Uterus (tissue), 4 donors: ENCODE measurements around the gene FUT3. TPM values are rescaled to one million over a fixed set of nuclear protein-coding genes. Genes with fewer than 3 reads are reported as not detected.
"Not testable (repeated sequence)": the region's sequence is repeated elsewhere in the genome, so short reads cannot be mapped to it uniquely, and the experiment has no call there.

Experiments
- DNase-seq, 2 donors: peaks; one replicate each; pipeline ENCODE4 v3.0.0-alpha.2; 2019 to 2020
- H3K27ac ChIP-seq, 2 donors: fragments of 200-600 bp; sonication (generic); 1 replicate in 1 of 2; 2 replicates in 1 of 2; pipeline ENCODE4 v1.5.1; 2016 to 2018
- H3K27me3 ChIP-seq, 2 donors: fragments of 200-600 bp; sonication (generic); one replicate each; pipeline ENCODE4 v1.5.1; 2018 to 2019; ENCODE audit warnings: control low read depth in 1 of 2
- H3K36me3 ChIP-seq, 2 donors: fragments of 200-600 bp; sonication (generic); one replicate each; pipeline ENCODE4 v1.5.1; 2019; ENCODE audit warnings: control low read depth in 1 of 2
- H3K4me1 ChIP-seq, 2 donors: fragments of 200-600 bp; sonication (generic); one replicate each; pipeline ENCODE4 v1.5.1; 2018 to 2019; ENCODE audit warnings: control low read depth in 1 of 2
- H3K4me3 ChIP-seq, 2 donors: fragments of 200-600 bp; sonication (generic); 1 replicate in 1 of 2; 2 replicates in 1 of 2; pipeline ENCODE4 v1.5.1; 2018 to 2019; ENCODE audit warnings: mild to moderate bottlenecking in 1 of 2
- H3K9me3 ChIP-seq, 2 donors: fragments of 200-600 bp; sonication (generic); one replicate each; pipeline ENCODE4 v1.5.1; 2019; ENCODE audit warnings: control low read depth in 1 of 2
- POLR2A ChIP-seq, 2 donors: fragments of 450-650 bp; IDR thresholded peaks; one replicate each; pipeline ENCODE4 v1.6.1; 2016; ENCODE audit warnings: antibody characterized with exemption in 2 of 2, mild to moderate bottlenecking in 1 of 2, moderate library complexity in 1 of 2
- intact Hi-C: fragments of 100-400 bp; cut with DNase I; formaldehyde crosslinking; loops from one replicate; pipeline ENCODE4 v1.15.1; 2023; ENCODE audit warnings: low total_unique reads
- total RNA-seq, 4 donors: library from RNA; depleted of rRNA in 3 of 4; stranded (reverse); fragments of >200 nt in 3 of 4; gene quantifications; one replicate each; pipeline versions ENCODE4 v1.1.0 to v1.2.4, GENCODE V29; 2014 to 2023
- TF ChIP-seq, protein P1 (sequence below), 4 experiments: fragments of 200-600 bp in 2 of 4; fragments of 450-650 bp in 2 of 4; sonication (generic) in 2 of 4; IDR thresholded peaks; one replicate each; pipeline ENCODE4 v1.5.1; 2016 to 2019; ENCODE audit warnings: antibody characterized with exemption in 4 of 4, mild to moderate bottlenecking in 2 of 4, moderate library complexity in 1 of 4
- donor health status: DM: yes; HTN: yes; CAD: no.

FUT3 gene
- total RNA-seq, 4 donors from 2014 or later: 0.29 TPM; not detected in 3

- DNase-seq: peak; percentile 41 to 51
- TF ChIP-seq, protein P1, sequence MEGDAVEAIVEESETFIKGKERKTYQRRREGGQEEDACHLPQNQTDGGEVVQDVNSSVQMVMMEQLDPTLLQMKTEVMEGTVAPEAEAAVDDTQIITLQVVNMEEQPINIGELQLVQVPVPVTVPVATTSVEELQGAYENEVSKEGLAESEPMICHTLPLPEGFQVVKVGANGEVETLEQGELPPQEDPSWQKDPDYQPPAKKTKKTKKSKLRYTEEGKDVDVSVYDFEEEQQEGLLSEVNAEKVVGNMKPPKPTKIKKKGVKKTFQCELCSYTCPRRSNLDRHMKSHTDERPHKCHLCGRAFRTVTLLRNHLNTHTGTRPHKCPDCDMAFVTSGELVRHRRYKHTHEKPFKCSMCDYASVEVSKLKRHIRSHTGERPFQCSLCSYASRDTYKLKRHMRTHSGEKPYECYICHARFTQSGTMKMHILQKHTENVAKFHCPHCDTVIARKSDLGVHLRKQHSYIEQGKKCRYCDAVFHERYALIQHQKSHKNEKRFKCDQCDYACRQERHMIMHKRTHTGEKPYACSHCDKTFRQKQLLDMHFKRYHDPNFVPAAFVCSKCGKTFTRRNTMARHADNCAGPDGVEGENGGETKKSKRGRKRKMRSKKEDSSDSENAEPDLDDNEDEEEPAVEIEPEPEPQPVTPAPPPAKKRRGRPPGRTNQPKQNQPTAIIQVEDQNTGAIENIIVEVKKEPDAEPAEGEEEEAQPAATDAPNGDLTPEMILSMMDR (IDR thresholded peaks at IDR 0.05): no peak
- no peak for TF ChIP-seq POLR2A (IDR thresholded peaks at IDR 0.05)
- peaks cover 0 to 4% of the 10 kb centered on the region in 2 donors for H3K4me1 ChIP-seq
- no peaks in the 10 kb centered on the region for H3K36me3 ChIP-seq
- H3K9me3 ChIP-seq: no peaks in the 10 kb centered on the region
- no peak overlapping the region for H3K4me3 ChIP-seq
- no peaks in the 10 kb centered on the region for H3K27me3 ChIP-seq
- H3K27ac ChIP-seq: no peak overlapping the region
- intact Hi-C loops: no loop called here
Observed at GRCh38 chr19:5880604-5881078, 29.4 kb upstream of the FUT3 start.

GRCh38 chr19:5880196-5880595 lies 28.9 kb upstream of the FUT3 start:
- no peaks in the 10 kb centered on the region for H3K9me3 ChIP-seq
- no peak for DNase-seq
- intact Hi-C loops: no loop called here
- TF ChIP-seq, protein P1 (IDR thresholded peaks at IDR 0.05): no peak
- no peak for TF ChIP-seq POLR2A (IDR thresholded peaks at IDR 0.05)
- peaks cover 0 to 4% of the 10 kb centered on the region in 2 donors for H3K4me1 ChIP-seq
- no peaks in the 10 kb centered on the region for H3K27me3 ChIP-seq
- no peaks in the 10 kb centered on the region for H3K36me3 ChIP-seq
- H3K27ac ChIP-seq: no peak overlapping the region
- H3K4me3 ChIP-seq: no peak overlapping the region

GRCh38 chr19:5877882-5878281 lies 26.6 kb upstream of the FUT3 start:
- Histone ChIP-seq H3K27ac (no peak overlapping the region), H3K4me1 (peaks cover 0 to 4% of the 10 kb centered on the region in 2 donors), H3K36me3 (no peaks in the 10 kb centered on the region), H3K9me3 (no peaks in the 10 kb centered on the region), H3K4me3 (no peak overlapping the region), H3K27me3 (no peaks in the 10 kb centered on the region)
- intact Hi-C loops: no loop called here
- DNase-seq: no peak
- no peak for TF ChIP-seq POLR2A (IDR thresholded peaks at IDR 0.05)
- TF ChIP-seq, protein P1 (IDR thresholded peaks at IDR 0.05): no peak

DNA sequence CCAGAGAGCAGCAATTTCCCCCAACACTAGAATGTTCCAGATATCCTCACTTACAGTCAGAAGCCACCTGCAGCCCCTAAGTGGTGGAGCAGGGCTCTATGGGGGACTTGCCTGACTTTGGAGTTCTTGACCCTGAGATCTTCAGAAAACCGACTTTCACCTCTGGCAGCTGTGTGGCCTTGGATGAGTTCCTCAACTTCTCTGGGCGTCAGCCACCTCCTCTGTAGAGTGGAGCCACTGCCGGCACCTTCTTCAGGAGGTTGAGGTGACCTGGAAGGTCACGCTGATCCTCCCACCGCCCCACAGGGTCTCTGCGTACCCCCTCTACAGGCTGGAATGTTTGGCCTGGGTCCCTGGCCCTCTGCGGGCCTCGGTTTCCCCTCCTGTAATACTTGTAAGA lies 26.2 kb upstream of the FUT3 start:
- Histone ChIP-seq H3K9me3 (no peaks in the 10 kb centered on the region), H3K36me3 (no peaks in the 10 kb centered on the region), H3K4me1 (peaks cover 0 to 4% of the 10 kb centered on the region in 2 donors), H3K27me3 (no peaks in the 10 kb centered on the region), H3K27ac (no peak overlapping the region), H3K4me3 (no peak overlapping the region)
- intact Hi-C loops: no loop called here
- TF ChIP-seq, protein P1 (IDR thresholded peaks at IDR 0.05): no peak
- TF ChIP-seq POLR2A (IDR thresholded peaks at IDR 0.05): no peak
- DNase-seq: no peak

- H3K4me3 ChIP-seq, H3K27ac ChIP-seq, H3K36me3 ChIP-seq, H3K4me1 ChIP-seq, H3K9me3 ChIP-seq, DNase-seq, H3K27me3 ChIP-seq, intact Hi-C loops: not testable (repeated sequence)
Observed at GRCh38 chr19:5874496-5874895, 23.2 kb upstream of the FUT3 start.

DNA sequence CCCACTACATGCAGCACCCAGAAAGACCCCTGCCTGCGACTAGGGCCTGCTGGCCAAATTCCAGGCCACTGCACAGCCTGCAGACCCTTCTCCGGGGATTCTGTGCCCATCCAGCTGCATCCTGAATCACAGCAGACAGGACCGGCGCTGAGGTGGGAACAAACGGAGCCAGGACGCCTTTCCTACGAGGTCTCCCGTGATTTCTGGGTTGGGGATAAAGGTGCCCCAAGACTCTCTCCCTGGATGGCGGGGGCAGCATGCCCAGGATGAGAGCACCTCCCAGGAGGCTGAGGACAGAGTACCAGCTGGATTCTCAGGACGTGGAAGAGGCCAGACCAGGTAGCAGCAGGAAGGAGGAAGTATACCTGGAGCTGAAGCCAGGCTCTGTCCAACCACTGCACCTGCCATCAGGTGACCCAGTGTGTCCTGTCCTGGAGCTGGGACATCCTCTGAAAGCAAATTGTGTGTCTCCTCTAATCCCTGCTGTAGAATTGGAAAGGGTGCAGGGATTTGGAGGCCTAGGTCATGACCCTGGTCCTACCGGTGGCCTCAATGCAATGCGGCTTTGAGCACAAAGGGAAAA lies 22.5 kb upstream of the FUT3 start:
- Histone ChIP-seq H3K9me3 (no peaks in the 10 kb centered on the region), H3K4me3 (no peak overlapping the region), H3K27me3 (no peaks in the 10 kb centered on the region), H3K36me3 (no peaks in the 10 kb centered on the region), H3K27ac (no peak overlapping the region), H3K4me1 (no peaks in the 10 kb centered on the region)
- intact Hi-C loops: no loop called here
- no peak for DNase-seq
- TF ChIP-seq, protein P1 (IDR thresholded peaks at IDR 0.05): no peak
- no peak for TF ChIP-seq POLR2A (IDR thresholded peaks at IDR 0.05)
